NCI-H2171 (cell line): Measurements from ENCODE around the gene MACF1.
"Not testable (repeated sequence)": the region's sequence is repeated elsewhere in the genome, so short reads cannot be mapped to it uniquely, and the experiment has no call there.

ENCODE experiments used
- DNase-seq: peaks from one replicate; lab custom pipeline; 2025; lab: John Stamatoyannopoulos, UW

MACF1 gene

DNA sequence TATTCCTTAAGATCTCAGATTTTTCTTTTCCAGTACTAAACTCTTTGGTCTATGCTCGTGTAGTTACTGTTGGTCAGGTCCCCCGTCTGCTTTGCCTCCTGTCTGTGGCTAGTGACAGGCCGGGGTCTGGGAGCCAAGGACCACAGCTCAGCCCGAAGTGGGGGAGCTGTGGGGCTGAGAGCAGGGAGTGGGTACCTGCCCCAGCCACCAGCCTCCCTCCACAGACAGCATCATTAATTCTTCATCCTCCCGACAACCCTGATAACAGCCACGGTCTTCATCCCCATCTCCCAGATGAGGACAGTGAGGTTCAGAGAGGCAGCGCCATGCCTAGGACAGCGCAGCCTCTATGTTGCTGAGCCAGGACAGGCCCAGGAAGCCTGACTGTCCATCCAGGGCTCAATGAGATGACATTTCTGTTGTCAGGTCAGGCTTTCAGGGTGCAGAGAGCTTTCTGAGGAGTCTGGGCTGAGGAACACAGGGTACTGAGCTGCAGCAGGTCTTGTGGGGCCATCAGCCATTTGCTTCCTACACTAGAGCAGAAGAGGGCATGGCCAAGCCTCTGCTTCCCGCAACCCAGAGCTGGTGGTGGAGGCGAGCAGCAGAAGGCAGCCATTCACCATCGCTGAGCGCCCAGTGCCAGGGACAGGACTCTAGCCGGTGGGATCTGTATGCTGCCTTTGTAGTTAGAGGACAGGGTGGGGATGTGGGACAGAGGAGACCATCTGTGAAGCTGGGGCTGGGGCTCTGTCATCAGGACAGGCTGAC is 288.7 kb downstream of the MACF1 start:
- not testable (repeated sequence) for DNase-seq

DNA sequence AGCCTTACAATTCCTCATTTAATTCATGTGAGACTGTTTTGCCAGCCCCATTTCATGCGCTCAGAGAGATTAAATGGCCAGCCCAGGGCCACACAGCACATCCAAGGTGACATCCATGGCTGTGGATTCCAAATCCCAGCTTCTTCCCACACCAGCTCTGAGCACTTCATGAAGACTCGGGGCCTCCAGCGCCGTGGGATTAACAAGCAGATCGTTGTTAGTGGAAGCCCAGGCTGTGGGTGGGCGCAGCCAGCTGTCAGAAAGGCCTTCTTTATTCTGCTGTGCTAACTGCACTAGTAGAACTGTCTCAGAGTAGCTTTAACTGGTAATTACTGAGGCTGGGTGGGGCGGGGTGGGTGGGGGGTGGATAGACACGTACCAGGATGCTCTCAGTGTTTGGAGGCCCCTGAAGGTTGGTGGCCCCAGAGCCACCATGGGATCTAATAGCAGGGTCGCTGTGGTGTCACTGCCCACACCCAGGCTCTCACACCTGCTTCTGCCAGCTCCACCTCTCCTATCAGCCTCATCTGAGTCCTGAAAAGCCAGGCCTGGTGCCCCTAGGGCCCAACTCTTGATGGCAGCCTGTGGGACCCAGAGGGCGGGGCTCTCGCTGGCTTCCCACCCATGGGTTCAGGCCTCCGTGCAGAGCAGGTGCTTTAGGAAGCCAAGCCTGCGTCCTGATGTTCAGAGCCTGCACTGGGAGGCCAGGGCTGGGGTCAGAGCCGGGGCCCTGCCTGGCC is 290.3 kb downstream of the MACF1 start:
- DNase-seq, result no peak

DNA sequence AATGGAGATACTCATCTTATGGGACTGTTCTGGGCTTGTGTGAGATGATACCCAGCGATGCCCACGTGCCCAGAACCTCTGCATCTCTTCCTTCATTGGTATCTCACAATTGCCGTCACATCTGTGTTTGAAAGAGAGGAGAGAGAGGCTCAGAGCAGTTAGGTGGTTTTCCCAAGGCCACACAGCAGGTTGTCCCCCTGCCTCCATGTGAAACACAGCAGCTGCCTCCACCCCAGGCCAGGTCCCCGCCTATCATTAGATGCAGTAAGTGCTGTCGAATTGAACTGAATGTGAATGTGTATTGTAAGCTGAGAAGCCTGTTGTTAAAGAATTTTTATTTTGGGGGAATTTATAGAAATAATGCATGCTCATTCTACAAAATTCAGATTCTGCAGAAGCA is 292.0 kb downstream of the MACF1 start:
- DNase-seq, result not testable (repeated sequence)

DNA sequence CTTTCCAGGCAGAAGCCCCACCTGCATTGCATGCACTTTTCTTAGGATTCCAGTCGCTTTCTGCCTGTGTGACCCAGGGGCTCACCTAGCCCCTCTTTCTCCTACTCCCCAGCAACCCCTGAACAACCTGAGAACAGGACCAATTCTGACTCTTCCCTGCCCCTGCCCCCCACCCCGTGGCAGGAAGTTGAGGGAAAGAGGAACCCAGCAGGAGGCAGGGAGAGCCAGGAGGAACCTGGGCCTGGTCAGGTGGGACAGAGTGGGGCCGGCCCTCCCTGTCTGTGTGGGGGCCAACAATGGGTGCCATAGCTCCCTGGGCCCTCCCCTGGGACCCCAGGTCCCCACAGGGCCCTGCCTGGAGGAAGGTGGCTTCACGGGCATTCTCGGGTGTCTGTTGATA is 293.1 kb downstream of the MACF1 start:
- DNase-seq, result no peak

DNA sequence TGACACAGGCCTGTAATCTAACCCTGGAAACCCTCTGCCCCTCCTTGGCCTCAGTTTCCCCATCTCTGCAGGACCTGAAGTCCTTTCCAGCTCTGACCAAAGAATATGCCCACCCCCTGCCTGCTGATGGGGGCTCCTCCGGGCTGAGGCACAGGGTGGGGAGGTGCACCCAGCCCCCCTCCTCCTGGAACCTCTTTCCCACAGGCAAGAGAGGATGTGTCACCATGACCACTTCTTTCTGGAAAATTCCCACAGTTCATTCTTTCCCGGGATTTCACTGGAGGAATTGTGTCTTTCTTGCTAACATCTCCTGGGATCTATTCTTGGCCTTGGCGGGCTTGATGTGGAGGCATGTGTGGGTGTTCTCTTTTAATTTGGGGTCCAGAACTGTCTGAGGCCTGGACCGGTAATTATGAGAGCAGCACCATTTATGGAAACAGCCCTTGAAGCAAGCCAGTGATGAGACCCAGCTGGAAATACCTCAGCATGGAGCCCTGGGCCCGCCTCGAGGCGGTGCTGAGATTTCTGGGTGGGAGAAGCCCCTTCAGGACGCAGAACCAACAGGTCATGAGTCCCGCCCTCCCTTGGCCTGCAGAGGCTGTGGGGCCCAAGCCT is 293.7 kb downstream of the MACF1 start:
- not testable (repeated sequence) for DNase-seq

DNA sequence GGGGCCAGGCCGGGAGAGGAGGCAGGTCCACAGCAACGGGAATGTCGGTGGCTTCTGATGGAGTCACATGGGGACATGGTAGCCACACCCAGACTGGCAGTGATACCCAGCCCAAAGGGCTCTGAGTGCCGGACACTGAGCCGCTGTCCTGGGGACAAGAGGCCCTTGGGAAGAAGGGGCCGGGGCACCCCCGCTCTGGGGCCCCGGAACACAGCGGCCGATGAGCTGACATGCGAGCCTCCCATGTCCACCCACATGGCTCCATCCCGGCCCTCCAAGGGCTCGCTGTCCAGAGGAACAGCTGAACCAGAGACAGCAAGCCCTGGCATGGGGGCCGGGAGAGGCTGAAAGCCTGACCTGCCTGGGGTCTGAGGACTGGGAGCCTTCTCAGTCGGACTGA is 294.3 kb downstream of the MACF1 start:
- DNase-seq, result not testable (repeated sequence)

DNA sequence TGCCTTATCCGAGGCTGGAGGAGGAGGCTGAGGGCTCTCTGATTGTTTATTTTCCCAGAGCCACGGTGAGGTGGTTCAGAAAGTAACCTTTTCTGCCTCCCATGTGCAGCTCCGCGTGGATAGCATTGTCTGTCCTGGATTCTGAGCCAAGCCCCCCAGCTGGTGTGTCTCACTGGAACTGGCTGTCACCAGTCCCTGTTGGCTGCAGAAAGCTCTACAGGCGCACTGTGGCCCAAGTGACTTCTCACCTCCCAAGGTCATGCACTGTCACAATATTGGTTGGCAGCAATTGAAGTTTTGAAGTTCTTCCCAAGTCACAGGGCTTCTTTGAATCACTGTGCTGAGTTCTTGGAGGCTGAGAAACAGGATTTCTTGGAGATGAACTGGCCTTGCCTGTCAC is 295.2 kb downstream of the MACF1 start:
- DNase-seq, result no peak

DNA sequence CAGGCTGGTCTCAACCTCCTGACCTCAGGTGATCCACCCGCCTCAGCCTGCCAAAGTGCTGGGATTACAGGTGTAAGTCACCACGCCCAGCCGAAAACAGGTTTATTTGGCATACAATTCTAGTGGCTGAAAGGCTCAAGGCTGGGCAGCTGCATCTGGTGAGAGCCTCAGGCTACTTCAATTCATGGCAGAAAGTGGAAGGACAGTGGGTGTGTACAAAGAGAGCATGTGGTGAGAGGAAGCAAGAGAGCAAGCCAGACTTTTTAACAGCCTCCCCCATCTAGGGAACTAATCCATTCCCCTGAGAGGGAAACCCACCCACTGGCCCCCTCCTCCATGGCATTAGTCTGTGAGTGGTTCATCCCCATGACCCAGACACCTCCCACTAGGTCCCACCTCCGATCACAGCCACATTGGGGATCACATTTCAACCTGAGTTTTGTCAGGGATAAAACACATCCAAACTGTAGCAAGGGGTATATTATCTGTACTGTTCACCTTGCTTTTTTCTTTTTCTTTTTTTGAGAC is 296.4 kb downstream of the MACF1 start:
- no peak for DNase-seq

DNA sequence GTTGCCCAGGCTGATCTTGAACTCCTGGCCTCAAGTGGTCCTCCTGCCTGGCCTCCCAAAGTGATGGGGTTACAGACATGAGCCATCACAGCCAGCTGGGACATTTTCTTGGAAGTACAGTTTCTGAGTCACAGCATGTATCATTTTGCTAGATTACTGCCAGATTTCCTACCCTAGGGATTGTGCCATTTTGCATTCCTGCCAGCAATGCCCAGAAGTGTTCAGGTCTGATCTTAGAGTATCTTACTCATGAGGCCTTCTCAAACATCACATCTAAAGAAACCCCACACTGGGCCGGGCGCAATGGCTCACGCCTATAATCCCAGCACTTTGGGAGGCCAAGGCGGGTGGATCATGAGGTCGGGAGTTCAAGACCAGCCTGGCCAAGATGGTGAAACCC is 297.2 kb downstream of the MACF1 start:
- no peak for DNase-seq

DNA sequence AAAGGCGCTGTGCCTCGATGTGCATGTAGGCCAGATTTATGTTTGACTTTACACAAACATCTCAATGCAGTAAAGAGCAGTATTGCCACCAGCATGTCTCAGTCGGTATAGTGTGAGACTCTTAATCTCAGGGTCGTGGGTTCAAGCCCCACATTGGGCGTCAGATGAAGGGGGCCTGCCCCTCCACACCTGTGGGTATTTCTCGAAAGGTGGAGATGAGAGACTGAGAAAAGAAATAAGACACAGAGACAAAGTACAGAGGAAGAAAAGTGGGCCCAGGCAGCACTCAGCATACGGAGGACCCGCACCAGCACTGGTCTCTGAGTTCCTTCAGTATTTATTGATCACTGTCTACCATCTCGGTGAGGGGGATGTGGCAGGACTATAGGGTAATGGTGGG is 299.9 kb downstream of the MACF1 start:
- DNase-seq, result not testable (repeated sequence)

DNA sequence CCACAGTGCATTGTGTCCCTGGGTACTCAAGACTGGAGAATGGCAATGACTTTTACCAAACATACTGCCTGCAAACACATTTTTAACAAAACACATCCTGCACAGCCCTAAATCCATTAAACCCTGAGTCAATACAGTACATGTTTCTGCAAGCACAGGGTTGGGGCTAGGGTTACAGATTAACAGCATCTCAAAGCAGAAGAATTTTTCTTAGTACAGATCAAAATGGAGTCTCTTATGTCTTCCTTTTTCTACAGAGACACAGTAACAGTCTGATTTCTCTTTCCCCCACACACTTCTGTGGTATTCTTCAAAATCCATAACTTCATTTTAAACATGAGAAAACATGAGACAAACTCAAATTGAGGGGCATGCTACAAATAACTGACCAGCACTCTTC is 300.8 kb downstream of the MACF1 start:
- DNase-seq, result no peak

DNA sequence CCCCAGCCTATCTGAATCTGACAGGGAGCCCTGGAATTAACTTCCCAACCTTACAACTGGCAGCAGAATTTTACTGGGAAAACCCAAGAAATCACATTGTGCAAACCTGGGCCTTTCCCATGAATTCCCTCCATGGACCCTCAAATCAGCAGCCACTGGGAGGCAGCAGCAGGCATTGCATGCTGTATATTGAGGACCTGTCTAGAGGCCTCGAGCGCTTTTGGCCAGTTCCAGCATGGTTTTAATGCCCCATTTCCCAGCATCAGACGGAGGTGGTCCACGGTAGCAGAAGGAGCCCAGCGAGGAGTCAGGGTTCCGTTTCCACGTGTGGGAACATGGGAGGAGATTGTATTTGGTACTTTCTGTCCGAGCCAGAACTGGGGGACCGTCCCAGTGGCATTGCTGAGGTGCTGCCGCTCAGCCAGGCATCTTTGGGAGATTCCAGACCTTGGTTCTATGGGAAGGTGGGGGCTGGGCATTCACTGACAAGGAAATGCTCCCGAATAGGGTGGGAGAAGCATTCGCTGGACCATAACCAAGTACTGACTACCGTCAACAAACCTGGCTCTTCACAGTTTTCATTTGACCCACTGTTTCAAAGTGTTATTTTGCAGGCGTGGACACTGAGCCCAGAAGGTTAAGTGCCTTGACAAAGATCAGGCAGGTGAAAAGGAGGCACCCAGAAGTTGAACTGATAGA is 302.9 kb downstream of the MACF1 start:
- no peak for DNase-seq

DNA sequence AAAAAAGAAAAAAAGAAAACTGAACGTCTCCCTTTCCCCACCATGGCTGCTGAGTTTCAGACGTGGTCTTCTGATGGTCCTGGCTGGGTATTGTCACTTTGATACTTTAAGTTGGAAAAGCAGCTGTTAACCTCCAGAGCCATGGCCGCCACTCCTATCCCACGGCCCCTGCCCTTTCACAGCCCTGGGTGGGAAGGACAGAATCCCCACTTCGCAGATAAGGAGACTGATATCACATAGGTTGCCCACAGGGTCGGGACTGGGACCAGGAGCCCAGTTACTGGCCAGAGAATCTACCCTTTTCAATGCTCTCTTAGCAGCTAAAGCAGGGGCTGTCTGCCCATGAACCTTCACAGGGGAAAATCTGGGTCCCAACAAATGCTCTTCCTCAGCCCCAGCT is 303.8 kb downstream of the MACF1 start:
- no peak for DNase-seq

DNA sequence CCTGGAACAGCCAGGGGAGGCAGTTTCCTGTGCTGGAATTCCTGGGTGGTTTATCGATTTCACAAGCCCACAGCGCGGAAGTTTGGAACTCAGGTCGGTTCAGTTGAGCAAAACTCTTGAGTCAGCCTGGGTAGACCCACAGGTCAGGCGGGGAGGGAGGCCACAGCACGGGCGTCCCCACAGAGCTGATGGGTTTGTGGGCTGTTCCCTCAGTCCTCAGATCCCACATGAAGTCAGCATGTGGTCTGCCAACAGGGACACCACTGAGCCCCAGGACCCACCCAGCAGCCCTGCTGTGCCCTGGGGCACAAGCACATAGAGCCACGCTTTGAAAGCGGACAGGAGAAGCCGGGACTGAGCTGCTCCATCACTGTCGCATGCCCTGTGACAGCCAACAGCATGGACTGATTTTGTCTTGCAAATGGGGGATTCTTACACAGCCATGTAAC is 304.4 kb downstream of the MACF1 start:
- DNase-seq, result no peak

DNA sequence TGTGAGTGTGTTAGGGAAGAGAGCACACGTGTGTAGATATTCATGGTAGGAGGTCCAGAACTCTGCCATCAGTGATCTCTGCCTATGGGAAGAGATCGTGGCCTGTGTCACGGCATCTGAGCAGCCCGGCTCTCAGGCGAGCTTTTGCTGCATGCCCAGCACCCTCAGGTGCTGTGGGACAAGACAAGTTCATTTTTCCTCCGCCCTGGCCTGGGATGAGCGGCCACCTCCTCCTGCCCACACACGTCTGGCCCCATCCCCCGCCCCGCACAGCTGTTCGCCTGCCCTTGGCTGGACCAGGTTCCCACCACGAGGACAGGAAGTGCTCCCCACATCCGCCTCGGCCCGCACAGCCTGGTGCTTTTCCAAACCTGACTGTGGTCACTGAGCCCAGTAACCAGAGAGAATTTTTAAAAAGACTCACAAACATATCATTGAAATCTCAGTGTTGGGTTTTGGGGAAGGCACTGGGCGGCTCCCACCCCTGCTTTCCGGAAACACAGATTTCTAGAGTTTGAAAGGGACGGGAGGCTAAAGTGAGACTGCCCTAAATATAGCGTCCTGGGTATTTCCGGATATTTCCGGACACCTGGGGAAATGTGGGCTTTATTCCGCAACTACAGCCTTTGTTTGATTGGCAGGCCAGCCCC is 305.0 kb downstream of the MACF1 start:
- no peak for DNase-seq

DNA sequence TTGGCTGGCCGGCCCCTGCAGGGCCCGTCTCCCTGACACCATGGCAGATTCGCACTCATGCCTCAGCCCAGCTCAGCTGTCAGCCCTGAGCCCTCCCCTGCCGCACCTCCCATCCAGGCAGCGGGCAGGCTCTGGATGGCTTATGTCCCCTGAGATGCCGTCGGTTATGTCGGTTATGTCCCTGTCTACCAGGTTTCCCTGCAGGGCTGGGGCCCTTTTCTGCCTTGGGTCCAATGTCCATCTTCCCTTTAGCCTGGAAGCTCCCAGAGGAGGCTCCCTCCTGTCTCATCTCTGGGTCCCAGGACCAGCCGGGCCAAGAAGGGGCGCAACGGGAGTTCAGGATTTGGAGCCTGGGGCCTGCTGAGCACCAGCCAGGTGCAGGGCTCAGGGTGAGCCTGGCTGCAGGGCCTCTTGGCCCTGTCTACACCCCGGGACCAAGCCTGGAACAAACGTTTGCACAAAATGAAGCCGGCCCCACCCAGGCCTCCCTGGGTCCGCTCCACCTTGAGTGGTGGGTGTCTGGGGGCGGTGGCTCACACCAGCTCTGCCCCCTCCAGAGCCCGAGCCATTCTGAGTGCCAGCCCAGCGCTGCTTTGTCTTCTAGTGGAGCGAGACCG is 306.2 kb downstream of the MACF1 start:
- not testable (repeated sequence) for DNase-seq

DNA sequence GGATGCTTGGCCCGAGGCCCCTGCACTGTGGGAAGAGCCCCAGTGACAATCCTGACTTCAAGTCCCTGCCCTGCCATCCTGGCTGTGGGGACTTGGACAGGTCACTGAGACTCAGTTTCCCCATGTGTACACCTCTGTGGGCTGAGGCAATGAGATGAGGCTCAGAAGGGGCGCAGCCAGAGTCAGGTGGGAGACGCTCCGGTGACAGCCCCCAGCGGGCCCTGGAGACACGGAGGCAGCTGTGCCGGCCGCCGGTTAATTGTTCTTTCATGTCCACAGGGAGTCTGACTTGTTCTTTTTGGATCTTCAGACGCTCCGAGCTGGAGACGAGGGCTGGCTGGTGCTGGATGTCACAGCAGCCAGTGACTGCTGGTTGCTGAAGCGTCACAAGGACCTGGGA is 307.0 kb downstream of the MACF1 start:
- not testable (repeated sequence) for DNase-seq

DNA sequence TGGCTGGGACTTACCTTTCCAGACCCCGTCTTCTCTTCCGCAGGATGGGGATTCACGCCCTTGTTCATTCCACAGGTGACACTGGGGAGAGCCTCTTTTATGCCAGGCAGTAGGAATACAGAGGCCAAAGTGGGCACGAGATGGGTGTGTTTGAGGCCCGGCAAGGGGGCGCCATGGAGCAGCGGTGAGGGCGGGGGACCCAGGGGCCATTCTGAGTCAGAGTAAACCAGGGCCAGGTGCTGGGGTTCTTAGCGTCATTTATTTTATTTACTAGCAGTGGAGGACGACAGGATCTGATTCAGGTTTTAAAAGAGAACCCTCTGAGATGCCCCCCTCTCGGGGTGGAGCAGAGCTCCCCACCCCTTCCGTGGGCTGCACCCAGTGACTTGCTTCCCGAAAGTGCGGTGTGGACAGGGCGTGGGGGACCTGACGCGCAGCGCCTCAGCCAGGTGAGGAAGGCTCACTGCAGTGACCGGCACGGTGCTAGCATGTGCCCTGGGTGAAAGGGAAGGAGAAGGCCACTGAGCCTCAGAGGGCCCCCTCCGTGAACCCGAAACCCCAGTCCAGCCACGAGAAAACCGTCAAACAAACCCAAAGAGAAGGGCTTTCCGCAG is 307.8 kb downstream of the MACF1 start:
- DNase-seq, result not testable (repeated sequence)

DNA sequence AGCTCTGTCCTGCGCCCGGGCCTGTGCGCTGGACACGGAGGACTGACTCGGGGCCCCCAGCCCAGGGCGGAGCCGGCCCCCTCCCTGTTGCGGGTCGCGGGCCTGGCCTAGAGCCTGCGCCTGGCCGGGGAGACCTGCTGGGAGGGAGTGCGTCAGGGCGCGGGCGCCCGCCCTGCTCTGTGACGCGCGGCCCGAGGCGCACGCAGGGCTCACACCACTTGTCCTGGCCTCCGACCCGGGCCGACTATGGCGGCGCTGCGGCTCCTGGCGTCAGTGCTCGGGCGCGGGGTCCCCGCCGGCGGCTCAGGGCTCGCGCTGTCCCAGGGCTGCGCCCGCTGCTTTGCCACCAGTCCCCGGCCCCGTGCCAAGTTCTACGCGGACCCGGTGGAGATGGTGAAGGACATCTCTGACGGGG is 310.2 kb downstream of the MACF1 start:
- not testable (repeated sequence) for DNase-seq
